NB4 (cell line): Measurements from ENCODE around the gene ZMIZ2.

ENCODE experiments used
- CTCF ChIP-seq: IDR thresholded peaks from one replicate; pipeline ENCODE4 v1.5.1; 2012; ENCODE audit warnings: low read depth, low read length
- MAX ChIP-seq: IDR thresholded peaks from 2 replicates; pipeline ENCODE4 v1.6.1; 2011; ENCODE audit warnings: low read depth, low read length
- MYC ChIP-seq: IDR thresholded peaks from 2 replicates; pipeline ENCODE4 v1.6.1; 2011; ENCODE audit warnings: low read depth, low read length
- POLR2A ChIP-seq: IDR thresholded peaks from 2 replicates; pipeline ENCODE4 v1.6.1; 2011; ENCODE audit warnings: mild to moderate bottlenecking; ENCODE audit not compliant: insufficient read length; ENCODE audit errors: extremely low read depth

GRCh38 chr7:44784364-44784763 lies 35.7 kb downstream of the ZMIZ2 start:
- TF ChIP-seq CTCF (no peak), POLR2A (no peak), MAX (no peak), MYC (no peak)
